Occipital lobe (tissue), 2 donors: ENCODE results near the gene ERAS. TPM values are rescaled to one million over a fixed set of nuclear protein-coding genes. Genes with fewer than 3 reads are reported as not detected.
A peak's percentile ranks its signal among the peaks of the same experiment; 100 is the strongest.
"Not testable (repeated sequence)": the region's sequence is repeated elsewhere in the genome, so short reads cannot be mapped to it uniquely, and the experiment has no call there.

Experiments used
- DNase-seq: peaks from one replicate; lab custom pipeline; 2025; lab: John Stamatoyannopoulos, UW
- total RNA-seq: library from RNA; depleted of rRNA; stranded (reverse); fragments of >200 nt; gene quantifications from one replicate; pipeline ENCODE4 v1.2.3, GENCODE V29; 2014

The ERAS gene
- total RNA-seq, 1 donor from 2014 or later = not detected

DNA sequence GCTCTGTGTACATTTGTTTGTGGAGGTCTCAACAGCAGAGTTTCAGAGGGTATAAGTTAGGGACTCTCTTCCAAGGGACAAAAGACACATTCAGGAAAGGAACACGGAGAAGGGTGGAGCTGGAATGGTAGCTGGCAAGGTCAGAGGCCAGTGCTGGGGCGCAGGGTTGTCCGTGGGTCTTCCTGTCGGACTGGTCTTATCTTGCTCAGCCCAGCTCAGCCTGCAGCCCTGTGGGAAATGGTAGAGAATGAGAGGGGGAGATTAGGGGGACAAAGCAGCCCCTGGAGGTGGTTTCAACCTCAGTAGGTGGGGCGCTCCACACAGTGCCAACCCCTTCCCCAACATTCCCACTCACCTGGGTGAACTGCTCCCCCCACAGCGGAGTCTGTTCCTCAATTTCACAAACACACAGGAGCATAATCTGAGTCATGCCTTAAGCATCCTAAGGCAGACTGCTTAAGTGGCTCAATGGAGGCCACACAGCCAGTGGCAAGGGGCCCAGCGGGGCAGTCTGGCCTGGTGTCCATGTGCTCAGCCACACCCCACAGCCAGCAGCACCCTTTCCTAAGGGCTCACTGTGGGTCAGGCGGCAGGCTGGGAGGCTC, 31.3 kb upstream of the ERAS start:
- DNase-seq = no peak

DNA sequence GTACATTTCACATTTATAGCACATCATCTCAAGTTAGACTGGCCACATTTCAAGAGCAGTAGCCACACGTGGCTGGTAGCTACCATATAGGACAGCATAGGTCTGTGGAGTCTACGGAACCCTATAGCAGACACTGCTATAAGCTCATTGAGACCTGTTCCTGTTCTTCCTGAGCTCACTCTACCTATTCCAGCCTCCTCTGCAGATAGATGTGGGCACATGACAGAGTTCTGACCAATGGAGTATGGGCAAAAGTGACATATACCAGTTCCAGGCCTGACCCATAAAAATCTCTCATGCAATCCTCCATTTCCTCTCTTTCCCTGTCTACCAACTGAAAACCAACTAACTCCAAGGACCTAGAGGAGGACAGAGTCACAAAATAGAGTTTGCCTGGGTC, 28.0 kb upstream of the ERAS start:
- DNase-seq = no peak

DNA sequence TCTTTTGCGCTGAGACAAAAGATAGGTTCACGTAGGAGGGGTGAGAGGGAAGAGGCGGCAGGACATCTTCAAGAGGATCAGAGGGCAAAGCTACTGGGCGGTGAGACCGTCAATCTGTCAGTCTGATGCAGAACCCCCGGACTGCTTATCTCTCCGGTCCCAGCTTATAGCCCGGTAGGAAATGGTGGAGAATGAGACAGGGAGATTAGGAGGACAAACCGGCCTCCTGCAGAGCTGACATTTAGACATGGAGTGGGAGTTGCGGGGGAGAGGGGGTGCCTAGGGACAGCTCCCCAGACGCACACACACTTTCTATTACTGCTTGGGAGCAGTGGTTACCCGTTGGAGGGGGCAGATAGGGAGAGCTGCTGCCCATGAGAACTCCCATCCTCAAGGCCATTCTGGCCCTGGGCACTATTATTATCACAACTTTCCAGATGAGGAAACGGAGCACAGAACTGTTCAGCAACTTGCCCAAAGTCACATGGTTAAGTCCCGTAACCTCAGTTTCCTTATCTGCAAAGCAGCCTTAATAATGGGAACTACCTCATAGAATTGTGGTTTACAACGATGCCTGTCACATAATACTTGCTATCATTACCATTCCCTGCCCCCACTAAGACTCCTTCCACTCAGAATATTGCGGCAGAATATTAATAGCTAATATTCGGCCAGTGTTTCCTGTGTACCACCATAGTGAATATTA, 25.6 kb upstream of the ERAS start:
- no peak for DNase-seq

GRCh38 chrX:48801280-48802088, 24.8 kb upstream of the ERAS start, which contains the start of gene HDAC6:
Gene HDAC6 (plus strand): TSS chrX:48802067. CDS start chrX:48802693, 626 bp downstream.
- DNase-seq = peak; percentile 93

DNA sequence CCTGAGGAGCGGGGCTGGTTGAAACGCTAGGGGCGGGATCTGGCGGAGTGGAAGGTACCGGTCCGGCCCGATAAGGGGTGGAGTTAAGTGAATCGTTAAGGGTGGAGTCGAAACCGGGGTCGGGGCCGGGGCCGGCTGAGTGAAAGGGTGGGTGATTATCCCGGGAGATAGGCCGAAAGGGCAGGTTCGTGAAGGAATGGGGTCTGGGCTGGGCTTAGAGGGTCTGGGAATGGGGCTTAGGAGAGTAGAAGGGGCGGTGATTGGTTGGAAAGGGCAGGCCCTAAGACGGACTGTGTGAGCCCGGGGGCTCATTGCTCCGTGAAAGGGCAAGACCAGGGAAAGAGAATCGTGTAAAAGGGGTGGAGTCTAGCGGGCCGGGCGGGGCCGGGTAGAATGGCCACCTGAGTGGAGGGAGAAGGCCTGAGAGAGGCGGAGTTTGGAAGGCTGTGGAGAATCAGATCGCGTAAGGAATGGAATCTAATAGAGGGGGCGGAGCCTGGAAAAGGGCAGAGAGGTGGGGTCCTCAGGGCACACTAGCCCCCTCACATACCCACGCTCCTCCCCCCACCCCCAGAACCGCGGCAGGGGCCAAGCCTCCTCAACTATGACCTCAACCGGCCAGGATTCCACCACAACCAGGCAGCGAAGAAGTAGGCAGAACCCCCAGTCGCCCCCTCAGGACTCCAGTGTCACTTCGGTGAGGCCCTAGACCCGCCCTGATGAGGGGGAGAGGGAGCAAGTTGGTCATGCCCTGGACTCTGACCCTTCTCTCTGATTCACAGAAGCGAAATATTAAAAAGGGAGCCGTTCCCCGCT, 24.0 kb upstream of the ERAS start:
- DNase-seq = peak; percentile 52

DNA sequence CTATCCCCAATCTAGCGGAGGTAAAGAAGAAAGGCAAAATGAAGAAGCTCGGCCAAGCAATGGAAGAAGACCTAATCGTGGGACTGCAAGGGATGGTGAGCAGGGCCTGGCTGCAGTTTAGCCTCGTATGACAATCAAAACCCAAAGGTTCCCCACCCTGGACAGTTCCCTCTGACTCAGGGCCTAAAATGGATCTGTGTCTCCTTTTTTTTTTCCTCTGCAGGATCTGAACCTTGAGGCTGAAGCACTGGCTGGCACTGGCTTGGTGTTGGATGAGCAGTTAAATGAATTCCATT, 23.5 kb upstream of the ERAS start:
- DNase-seq = no peak

- DNase-seq = no peak
These were observed 20.2 kb upstream of the ERAS start for GRCh38 chrX:48806081-48806480.

DNA sequence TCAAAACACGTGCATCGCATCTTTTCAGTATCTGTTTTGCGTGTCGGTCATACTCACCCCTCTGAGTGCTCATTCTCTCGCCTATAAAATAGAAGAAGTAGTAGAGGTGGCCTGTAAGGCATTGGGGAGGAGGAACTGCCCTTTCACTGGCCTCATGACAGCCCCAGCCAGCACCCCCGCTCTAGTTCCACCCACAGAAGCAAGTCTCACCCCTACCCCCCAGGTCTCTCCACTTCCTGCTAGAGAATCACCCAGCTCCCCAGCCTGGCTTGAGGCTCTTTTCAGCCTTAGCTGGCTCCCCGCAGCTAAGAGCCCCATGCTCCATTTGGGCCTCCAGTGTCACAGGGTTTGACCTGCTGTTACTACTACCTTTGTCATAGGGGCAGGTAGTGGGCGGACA, 12.7 kb upstream of the ERAS start:
- DNase-seq = no peak

DNA sequence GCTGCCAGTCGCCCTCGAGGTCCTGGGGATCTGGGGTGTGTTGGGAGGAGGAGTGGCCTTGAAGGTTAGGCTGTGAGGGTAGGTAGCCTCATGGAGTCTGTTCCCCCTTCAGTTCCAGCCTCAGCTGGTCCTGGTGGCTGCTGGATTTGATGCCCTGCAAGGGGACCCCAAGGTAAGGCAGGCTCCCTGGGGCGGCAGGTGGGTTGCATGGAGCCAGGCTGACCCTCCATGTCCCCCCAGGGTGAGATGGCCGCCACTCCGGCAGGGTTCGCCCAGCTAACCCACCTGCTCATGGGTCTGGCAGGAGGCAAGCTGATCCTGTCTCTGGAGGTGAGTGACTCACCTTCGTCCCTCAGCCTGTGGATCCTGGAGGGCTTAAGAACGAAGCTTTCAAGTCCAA, 11.6 kb upstream of the ERAS start:
- no peak for DNase-seq

GRCh38 chrX:48815266-48815665, 11.0 kb upstream of the ERAS start:
- no peak for DNase-seq

DNA sequence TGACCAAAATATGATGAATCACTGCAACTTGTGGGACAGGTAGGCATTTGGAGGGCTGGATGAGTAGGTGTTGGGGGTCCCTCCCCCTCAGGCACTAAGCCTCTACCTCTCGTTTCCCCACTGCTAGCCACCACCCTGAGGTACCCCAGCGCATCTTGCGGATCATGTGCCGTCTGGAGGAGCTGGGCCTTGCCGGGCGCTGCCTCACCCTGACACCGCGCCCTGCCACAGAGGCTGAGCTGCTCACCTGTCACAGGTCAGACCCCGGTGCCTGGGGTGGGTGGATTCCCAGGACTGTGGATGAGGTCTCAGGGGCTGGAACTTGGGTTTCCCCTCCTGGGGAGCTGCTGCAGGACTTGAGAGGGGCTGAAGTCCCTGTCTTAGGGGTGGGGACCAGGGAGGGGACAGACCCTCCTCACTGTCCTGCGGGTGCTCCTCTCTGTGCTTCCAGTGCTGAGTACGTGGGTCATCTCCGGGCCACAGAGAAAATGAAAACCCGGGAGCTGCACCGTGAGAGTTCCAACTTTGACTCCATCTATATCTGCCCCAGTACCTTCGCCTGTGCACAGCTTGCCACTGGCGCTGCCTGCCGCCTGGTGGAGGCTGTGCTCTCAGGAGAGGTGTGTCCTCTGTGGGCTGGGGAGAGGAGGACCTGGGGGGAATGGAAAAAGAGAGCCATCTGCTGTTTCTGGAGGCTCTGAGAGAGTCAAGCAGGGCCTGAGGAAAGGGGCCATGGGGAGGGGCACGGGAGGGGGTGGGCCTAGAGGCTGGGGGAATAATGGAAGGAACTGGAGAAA, 10.1 kb upstream of the ERAS start:
- no peak for DNase-seq

DNA sequence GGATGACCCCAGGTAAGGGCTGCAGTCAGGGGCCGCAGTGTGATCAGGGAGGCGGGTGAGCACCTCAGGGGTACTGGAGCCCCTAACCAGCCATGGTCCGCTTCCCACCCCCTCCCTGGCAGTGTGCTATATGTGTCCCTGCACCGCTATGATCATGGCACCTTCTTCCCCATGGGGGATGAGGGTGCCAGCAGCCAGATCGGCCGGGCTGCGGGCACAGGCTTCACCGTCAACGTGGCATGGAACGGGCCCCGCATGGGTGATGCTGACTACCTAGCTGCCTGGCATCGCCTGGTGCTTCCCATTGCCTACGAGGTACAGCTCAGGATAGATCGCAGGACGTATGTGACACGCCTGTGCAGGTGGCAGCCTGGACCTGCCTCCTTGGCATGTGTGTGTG, 8.2 kb upstream of the ERAS start:
- no peak for DNase-seq

GRCh38 chrX:48818866-48819265, 7.4 kb upstream of the ERAS start:
- no peak for DNase-seq

- DNase-seq = not testable (repeated sequence)
These were observed 6.9 kb upstream of the ERAS start for GRCh38 chrX:48819394-48819793.

- DNase-seq = no peak
These were observed 3.3 kb upstream of the ERAS start for GRCh38 chrX:48823053-48823452.

- DNase-seq = no peak
These were observed 2.2 kb upstream of the ERAS start for GRCh38 chrX:48824066-48824465.

GRCh38 chrX:48826876-48827653, 752 bp downstream of the ERAS start:
- no peak for DNase-seq

- no peak for DNase-seq
These were observed 1.3 kb downstream of the ERAS start for GRCh38 chrX:48827654-48827968.

DNA sequence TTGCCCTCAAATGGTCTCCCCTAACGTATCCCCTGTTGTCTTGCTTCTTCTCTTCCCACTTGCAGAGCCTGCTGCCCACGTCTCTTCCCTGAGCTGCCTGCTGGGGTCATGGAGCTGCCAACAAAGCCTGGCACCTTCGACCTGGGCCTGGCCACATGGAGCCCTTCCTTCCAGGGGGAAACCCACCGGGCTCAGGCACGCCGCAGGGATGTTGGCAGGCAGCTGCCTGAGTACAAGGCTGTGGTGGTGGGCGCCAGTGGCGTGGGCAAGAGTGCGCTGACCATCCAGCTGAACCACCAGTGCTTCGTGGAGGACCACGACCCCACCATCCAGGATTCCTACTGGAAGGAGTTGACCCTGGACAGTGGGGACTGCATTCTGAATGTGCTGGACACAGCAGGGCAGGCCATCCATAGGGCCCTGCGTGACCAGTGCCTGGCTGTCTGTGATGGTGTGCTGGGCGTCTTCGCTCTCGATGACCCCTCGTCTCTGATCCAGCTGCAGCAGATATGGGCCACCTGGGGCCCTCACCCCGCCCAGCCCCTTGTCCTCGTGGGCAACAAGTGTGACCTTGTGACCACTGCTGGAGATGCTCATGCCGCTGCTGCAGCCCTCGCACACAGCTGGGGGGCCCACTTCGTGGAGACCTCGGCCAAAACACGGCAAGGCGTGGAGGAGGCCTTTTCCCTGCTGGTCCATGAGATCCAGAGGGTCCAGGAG, 2.9 kb downstream of the ERAS start:
- no peak for DNase-seq
